Measurements from ENCODE around the gene SLC16A12. TPM values are rescaled to one million over a fixed set of nuclear protein-coding genes. Genes with fewer than 3 reads are reported as not detected.
A peak's percentile ranks its signal among the peaks of the same experiment; 100 is the strongest.

Gene SLC16A12
- total RNA-seq, 1 donor from 2014 or later = not detected

GRCh38 chr10:89524279-89524678 lies 11.1 kb downstream of the SLC16A12 start:
- H3K4me3 ChIP-seq (ENCODE audit: low read depth, low read length) = no peak overlapping the region
- H3K27me3 ChIP-seq (ENCODE audit: control insufficient read depth, insufficient read depth, low read length) = no peaks in the 10 kb centered on the region
- H3K36me3 ChIP-seq (ENCODE audit: control insufficient read depth, insufficient read depth, low read length) = no peaks in the 10 kb centered on the region
- TF ChIP-seq CTCF (IDR thresholded peaks at IDR 0.05; ENCODE audit: insufficient read depth, low read length, severe bottlenecking) = no peak
- no peak for FAIRE-seq
- DNase-seq (ENCODE audit: low read depth) = no peak

- TF ChIP-seq CTCF (IDR thresholded peaks at IDR 0.05; ENCODE audit: insufficient read depth, low read length, severe bottlenecking) = no peak
- DNase-seq (ENCODE audit: low read depth) (no peak), FAIRE-seq (no peak)
- Histone ChIP-seq H3K27me3 (ENCODE audit: control insufficient read depth, insufficient read depth, low read length) (no peaks in the 10 kb centered on the region), H3K4me3 (ENCODE audit: low read depth, low read length) (no peak overlapping the region), H3K36me3 (ENCODE audit: control insufficient read depth, insufficient read depth, low read length) (no peaks in the 10 kb centered on the region)
These were observed 12.1 kb downstream of the SLC16A12 start for GRCh38 chr10:89523274-89523673.

- no peaks in the 10 kb centered on the region for H3K36me3 ChIP-seq (ENCODE audit: control insufficient read depth, insufficient read depth, low read length)
- no peaks in the 10 kb centered on the region for H3K27me3 ChIP-seq (ENCODE audit: control insufficient read depth, insufficient read depth, low read length)
- TF ChIP-seq CTCF (IDR thresholded peaks at IDR 0.05; ENCODE audit: insufficient read depth, low read length, severe bottlenecking) = no peak
- DNase-seq (ENCODE audit: low read depth) (peak; percentile 37), FAIRE-seq (no peak)
- no peak overlapping the region for H3K4me3 ChIP-seq (ENCODE audit: low read depth, low read length)
These were observed 12.9 kb downstream of the SLC16A12 start for GRCh38 chr10:89522463-89522862.

GRCh38 chr10:89521368-89521767 lies 14.0 kb downstream of the SLC16A12 start:
- Histone ChIP-seq H3K4me3 (ENCODE audit: low read depth, low read length) (no peak overlapping the region), H3K27me3 (ENCODE audit: control insufficient read depth, insufficient read depth, low read length) (no peaks in the 10 kb centered on the region), H3K36me3 (ENCODE audit: control insufficient read depth, insufficient read depth, low read length) (no peaks in the 10 kb centered on the region)
- DNase-seq (ENCODE audit: low read depth) = no peak
- no peak for TF ChIP-seq CTCF (IDR thresholded peaks at IDR 0.05; ENCODE audit: insufficient read depth, low read length, severe bottlenecking)
- no peak for FAIRE-seq

- no peaks in the 10 kb centered on the region for H3K27me3 ChIP-seq (ENCODE audit: control insufficient read depth, insufficient read depth, low read length)
- no peak for TF ChIP-seq CTCF (IDR thresholded peaks at IDR 0.05; ENCODE audit: insufficient read depth, low read length, severe bottlenecking)
- H3K4me3 ChIP-seq (ENCODE audit: low read depth, low read length) = no peak overlapping the region
- FAIRE-seq = no peak
- DNase-seq (ENCODE audit: low read depth) = no peak
- H3K36me3 ChIP-seq (ENCODE audit: control insufficient read depth, insufficient read depth, low read length) = no peaks in the 10 kb centered on the region
These were observed 14.7 kb downstream of the SLC16A12 start for GRCh38 chr10:89520706-89521105.
